ENCODE measurements around the gene IL1RAPL2.

IL1RAPL2 gene

GRCh38 chrX:105701310-105702052 lies 1135.5 kb downstream of the IL1RAPL2 start:
- DNase-seq (ENCODE audit: low spot score in 2 of 2): no peak
- Mint-ChIP-seq H3K27me3 (no peaks in the 10 kb centered on the region), H3K36me3 (ENCODE audit: insufficient read depth) (no peaks in the 10 kb centered on the region), H3K4me3 (no peak overlapping the region), H3K4me1 (no peaks in the 10 kb centered on the region), H3K9me3 (peaks cover 6% of the 10 kb centered on the region), H3K27ac (ENCODE audit: low read depth) (no peak overlapping the region)
- no peak for ATAC-seq (replicated peaks; ENCODE audit: extremely low read depth, poor library complexity, severe bottlenecking)

- DNase-seq (ENCODE audit: low spot score in 2 of 2) (no peak), ATAC-seq (replicated peaks; ENCODE audit: extremely low read depth, poor library complexity, severe bottlenecking) (no peak)
- Mint-ChIP-seq H3K4me3 (no peak overlapping the region), H3K27me3 (no peaks in the 10 kb centered on the region), H3K4me1 (no peaks in the 10 kb centered on the region), H3K36me3 (ENCODE audit: insufficient read depth) (no peaks in the 10 kb centered on the region), H3K27ac (ENCODE audit: low read depth) (no peak overlapping the region), H3K9me3 (peaks cover 6% of the 10 kb centered on the region)
Observed at GRCh38 chrX:105703876-105704275, 1137.9 kb downstream of the IL1RAPL2 start.

- Mint-ChIP-seq H3K4me1 (no peaks in the 10 kb centered on the region), H3K9me3 (peaks cover 6% of the 10 kb centered on the region), H3K27me3 (no peaks in the 10 kb centered on the region), H3K4me3 (no peak overlapping the region), H3K36me3 (ENCODE audit: insufficient read depth) (no peaks in the 10 kb centered on the region), H3K27ac (ENCODE audit: low read depth) (no peak overlapping the region)
- DNase-seq (ENCODE audit: low spot score in 2 of 2) (no peak), ATAC-seq (replicated peaks; ENCODE audit: extremely low read depth, poor library complexity, severe bottlenecking) (no peak)
Observed at GRCh38 chrX:105706041-105706440, 1140.0 kb downstream of the IL1RAPL2 start.

GRCh38 chrX:105711805-105712204 lies 1145.8 kb downstream of the IL1RAPL2 start:
- Mint-ChIP-seq H3K4me3 (no peak overlapping the region), H3K27ac (ENCODE audit: low read depth) (no peak overlapping the region), H3K36me3 (ENCODE audit: insufficient read depth) (no peaks in the 10 kb centered on the region), H3K4me1 (no peaks in the 10 kb centered on the region), H3K27me3 (no peaks in the 10 kb centered on the region), H3K9me3 (peaks cover 5% of the 10 kb centered on the region)
- no peak for DNase-seq (ENCODE audit: low spot score in 2 of 2)
- no peak for ATAC-seq (replicated peaks; ENCODE audit: extremely low read depth, poor library complexity, severe bottlenecking)

GRCh38 chrX:105715746-105716145 lies 1149.7 kb downstream of the IL1RAPL2 start:
- Mint-ChIP-seq H3K4me3 (no peak overlapping the region), H3K9me3 (peaks cover 5% of the 10 kb centered on the region), H3K36me3 (ENCODE audit: insufficient read depth) (no peaks in the 10 kb centered on the region), H3K4me1 (no peaks in the 10 kb centered on the region), H3K27me3 (no peaks in the 10 kb centered on the region), H3K27ac (ENCODE audit: low read depth) (no peak overlapping the region)
- no peak for ATAC-seq (replicated peaks; ENCODE audit: extremely low read depth, poor library complexity, severe bottlenecking)
- no peak for DNase-seq (ENCODE audit: low spot score in 2 of 2)

GRCh38 chrX:105723966-105724735 lies 1158.2 kb downstream of the IL1RAPL2 start:
- Mint-ChIP-seq H3K4me3 (no peak overlapping the region), H3K4me1 (no peaks in the 10 kb centered on the region), H3K27me3 (no peaks in the 10 kb centered on the region), H3K36me3 (ENCODE audit: insufficient read depth) (no peaks in the 10 kb centered on the region), H3K27ac (ENCODE audit: low read depth) (no peak overlapping the region), H3K9me3 (peaks cover 5% of the 10 kb centered on the region)
- no peak for ATAC-seq (replicated peaks; ENCODE audit: extremely low read depth, poor library complexity, severe bottlenecking)
- DNase-seq (ENCODE audit: low spot score in 2 of 2): no peak

GRCh38 chrX:105725228-105725627 lies 1159.2 kb downstream of the IL1RAPL2 start:
- no peaks in the 10 kb centered on the region for H3K4me1 Mint-ChIP-seq
- DNase-seq (ENCODE audit: low spot score in 2 of 2): no peak
- no peaks in the 10 kb centered on the region for H3K27me3 Mint-ChIP-seq
- no peak for ATAC-seq (replicated peaks; ENCODE audit: extremely low read depth, poor library complexity, severe bottlenecking)
- peaks cover 11% of the 10 kb centered on the region for H3K9me3 Mint-ChIP-seq
- no peak overlapping the region for H3K27ac Mint-ChIP-seq (ENCODE audit: low read depth)
- no peak overlapping the region for H3K4me3 Mint-ChIP-seq
- H3K36me3 Mint-ChIP-seq (ENCODE audit: insufficient read depth): no peaks in the 10 kb centered on the region

- peaks cover 7% of the 10 kb centered on the region for H3K9me3 Mint-ChIP-seq
- no peaks in the 10 kb centered on the region for H3K4me1 Mint-ChIP-seq
- H3K27me3 Mint-ChIP-seq: no peaks in the 10 kb centered on the region
- ATAC-seq (replicated peaks; ENCODE audit: extremely low read depth, poor library complexity, severe bottlenecking): no peak
- no peaks in the 10 kb centered on the region for H3K36me3 Mint-ChIP-seq (ENCODE audit: insufficient read depth)
- H3K4me3 Mint-ChIP-seq: no peak overlapping the region
- no peak overlapping the region for H3K27ac Mint-ChIP-seq (ENCODE audit: low read depth)
- no peak for DNase-seq (ENCODE audit: low spot score in 2 of 2)
Observed at GRCh38 chrX:105738162-105738561, 1172.2 kb downstream of the IL1RAPL2 start.

GRCh38 chrX:105744291-105744690 lies 1178.3 kb downstream of the IL1RAPL2 start:
- no peak for ATAC-seq (replicated peaks; ENCODE audit: extremely low read depth, poor library complexity, severe bottlenecking)
- no peak overlapping the region for H3K27ac Mint-ChIP-seq (ENCODE audit: low read depth)
- H3K27me3 Mint-ChIP-seq: no peaks in the 10 kb centered on the region
- no peaks in the 10 kb centered on the region for H3K36me3 Mint-ChIP-seq (ENCODE audit: insufficient read depth)
- H3K4me3 Mint-ChIP-seq: no peak overlapping the region
- peaks cover 17% of the 10 kb centered on the region for H3K9me3 Mint-ChIP-seq
- no peak for DNase-seq (ENCODE audit: low spot score in 2 of 2)
- no peaks in the 10 kb centered on the region for H3K4me1 Mint-ChIP-seq

GRCh38 chrX:105744946-105745345 lies 1178.9 kb downstream of the IL1RAPL2 start:
- Mint-ChIP-seq H3K4me3 (no peak overlapping the region), H3K27me3 (no peaks in the 10 kb centered on the region), H3K4me1 (no peaks in the 10 kb centered on the region), H3K36me3 (ENCODE audit: insufficient read depth) (no peaks in the 10 kb centered on the region), H3K27ac (ENCODE audit: low read depth) (no peak overlapping the region), H3K9me3 (peaks cover 17% of the 10 kb centered on the region)
- DNase-seq (ENCODE audit: low spot score in 2 of 2): no peak
- ATAC-seq (replicated peaks; ENCODE audit: extremely low read depth, poor library complexity, severe bottlenecking): no peak

- Mint-ChIP-seq H3K27me3 (no peaks in the 10 kb centered on the region), H3K4me3 (no peak overlapping the region), H3K27ac (ENCODE audit: low read depth) (no peak overlapping the region), H3K36me3 (ENCODE audit: insufficient read depth) (no peaks in the 10 kb centered on the region), H3K9me3 (peaks cover 17% of the 10 kb centered on the region), H3K4me1 (no peaks in the 10 kb centered on the region)
- no peak for DNase-seq (ENCODE audit: low spot score in 2 of 2)
- no peak for ATAC-seq (replicated peaks; ENCODE audit: extremely low read depth, poor library complexity, severe bottlenecking)
Observed at GRCh38 chrX:105745863-105746262, 1179.9 kb downstream of the IL1RAPL2 start.

- no peak for ATAC-seq (replicated peaks; ENCODE audit: extremely low read depth, poor library complexity, severe bottlenecking)
- Mint-ChIP-seq H3K27me3 (no peaks in the 10 kb centered on the region), H3K36me3 (ENCODE audit: insufficient read depth) (no peaks in the 10 kb centered on the region), H3K27ac (ENCODE audit: low read depth) (no peak overlapping the region), H3K4me1 (no peaks in the 10 kb centered on the region), H3K9me3 (peaks cover under 1% of the 10 kb centered on the region), H3K4me3 (no peak overlapping the region)
- no peak for DNase-seq (ENCODE audit: low spot score in 2 of 2)
Observed at GRCh38 chrX:105752338-105752956, 1186.4 kb downstream of the IL1RAPL2 start.

GRCh38 chrX:105753411-105753810 lies 1187.4 kb downstream of the IL1RAPL2 start:
- H3K27me3 Mint-ChIP-seq: no peaks in the 10 kb centered on the region
- no peaks in the 10 kb centered on the region for H3K36me3 Mint-ChIP-seq (ENCODE audit: insufficient read depth)
- H3K4me1 Mint-ChIP-seq: no peaks in the 10 kb centered on the region
- H3K27ac Mint-ChIP-seq (ENCODE audit: low read depth): no peak overlapping the region
- no peak for DNase-seq (ENCODE audit: low spot score in 2 of 2)
- no peak for ATAC-seq (replicated peaks; ENCODE audit: extremely low read depth, poor library complexity, severe bottlenecking)
- no peaks in the 10 kb centered on the region for H3K9me3 Mint-ChIP-seq
- H3K4me3 Mint-ChIP-seq: no peak overlapping the region
